Natural killer cell (primary cell): ENCODE data around the gene AP3B1. TPM values are rescaled to one million over a fixed set of nuclear protein-coding genes. Genes with fewer than 3 reads are reported as not detected.

Source experiments
- ATAC-seq, 3 donors: fragments of 150-1000 bp in 2 of 3; fragments of 200-7000 bp in 1 of 3; cut with Tn5 transposase; 1 replicate in 1 of 3; 2 replicates in 2 of 3; pipeline ENCODE4 v1.10.0; 2021; ENCODE audit warnings: mild to moderate bottlenecking in 2 of 3, moderate library complexity in 2 of 3
- DNase-seq, 2 donors: peaks; one replicate each; pipeline versions ENCODE4 v3.0.0 to v3.0.0-alpha.2; 2013 to 2021; ENCODE audit warnings: mixed read lengths in 1 of 2
- H3K27ac ChIP-seq: one replicate; pipeline ENCODE4 v1.5.1; 2013; ENCODE audit warnings: mild to moderate bottlenecking, low read length
- H3K27me3 ChIP-seq: one replicate; pipeline ENCODE4 v1.6.1; 2013; ENCODE audit warnings: low read length; ENCODE audit not compliant: control insufficient read depth, insufficient read depth
- H3K36me3 ChIP-seq: one replicate; pipeline ENCODE4 v1.6.1; 2013; ENCODE audit warnings: low read length; ENCODE audit not compliant: control insufficient read depth, insufficient read depth
- H3K4me1 ChIP-seq: one replicate; pipeline ENCODE4 v1.6.1; 2013; ENCODE audit warnings: low read length; ENCODE audit not compliant: control insufficient read depth, insufficient read depth
- H3K4me3 ChIP-seq: one replicate; pipeline ENCODE4 v1.5.1; 2013; ENCODE audit warnings: low read length
- H3K9me3 ChIP-seq: one replicate; pipeline ENCODE4 v1.6.1; 2013; ENCODE audit warnings: low read length; ENCODE audit not compliant: control insufficient read depth, insufficient read depth
- H3K27ac Mint-ChIP-seq, 2 donors: one replicate each; pipeline ENCODE4 v1.8.0; 2022; ENCODE audit warnings: mild to moderate bottlenecking in 2 of 2, mixed read lengths in 2 of 2, moderate library complexity in 1 of 2
- H3K27me3 Mint-ChIP-seq, 2 donors: one replicate each; pipeline ENCODE4 v1.8.0; 2022; ENCODE audit warnings: low read depth in 2 of 2, mixed read lengths in 2 of 2
- H3K36me3 Mint-ChIP-seq: one replicate; pipeline ENCODE4 v1.8.0; 2022; ENCODE audit warnings: mixed read lengths
- H3K4me1 Mint-ChIP-seq, 2 donors: one replicate each; pipeline ENCODE4 v1.8.0; 2022; ENCODE audit warnings: mixed read lengths in 2 of 2
- H3K4me3 Mint-ChIP-seq: one replicate; pipeline ENCODE4 v1.8.0; 2022; ENCODE audit warnings: mild to moderate bottlenecking, moderate library complexity, mixed read lengths
- H3K9me3 Mint-ChIP-seq, 2 donors: one replicate each; pipeline ENCODE4 v1.8.0; 2022; ENCODE audit warnings: mixed read lengths in 2 of 2
- CTCF ChIP-seq: fragments of 200-600 bp; IDR thresholded peaks from one replicate; pipeline ENCODE4 v1.8.0; 2022; ENCODE audit warnings: antibody characterized with exemption
- WGBS: methylation state at CpG from one replicate; pipeline ENCODE4 v1.1.7; 2013; ENCODE audit warnings: missing lambda C conversion rate; ENCODE audit not compliant: insufficient coverage; 5-methylcytosine and 5-hydroxymethylcytosine counted together
- intact Hi-C: fragments of 100-400 bp; cut with micrococcal nuclease; formaldehyde crosslinking; loops from one replicate; pipeline ENCODE4 v1.14.2; 2022
- total RNA-seq, 4 donors: library from RNA; stranded (reverse); fragments of 120-200 nt in 1 of 4; gene quantifications; one replicate each; pipeline versions ENCODE4 v1.2.3 to v1.2.4, GENCODE V29; 2013 to 2022

AP3B1 gene
- total RNA-seq, 3 donors from 2014 or later (not counting 1 experiment from before 2014, with no cell fraction given) = 48.5 to 58.2 (median 56.2) TPM

- H3K4me1 Mint-ChIP-seq = peaks cover 39 to 45% of the 10 kb centered on the region in 2 donors
- intact Hi-C loops = no loop called here
- Histone ChIP-seq H3K9me3 (no peaks in the 10 kb centered on the region), H3K27ac (no peak overlapping the region), H3K27me3 (no peaks in the 10 kb centered on the region), H3K4me1 (peaks cover 6% of the 10 kb centered on the region), H3K36me3 (no peaks in the 10 kb centered on the region), H3K4me3 (no peak overlapping the region)
- DNase-seq = no peak
- ATAC-seq = no peak
- H3K36me3 Mint-ChIP-seq = no peaks in the 10 kb centered on the region
- no peak for TF ChIP-seq CTCF
- no peak overlapping the region for H3K4me3 Mint-ChIP-seq
- H3K27me3 Mint-ChIP-seq = no peaks in the 10 kb centered on the region
- WGBS = 85% methylated on average over 4 of the region's 4 CpGs
- H3K9me3 Mint-ChIP-seq = no peaks in the 10 kb centered on the region
- peak overlapping the region in 1 of 2 donors; percentile 1 for H3K27ac Mint-ChIP-seq
Measured at GRCh38 chr5:78283105-78283504, 11.4 kb downstream of the AP3B1 start.

- DNase-seq (no peak), ATAC-seq (no peak)
- Mint-ChIP-seq H3K4me3 (no peak overlapping the region), H3K9me3 (no peaks in the 10 kb centered on the region), H3K27ac (no peak overlapping the region), H3K27me3 (no peaks in the 10 kb centered on the region), H3K36me3 (no peaks in the 10 kb centered on the region), H3K4me1 (peaks cover 23 to 44% of the 10 kb centered on the region in 2 donors)
- Histone ChIP-seq H3K27ac (no peak overlapping the region), H3K9me3 (no peaks in the 10 kb centered on the region), H3K27me3 (no peaks in the 10 kb centered on the region), H3K4me1 (peaks cover 2% of the 10 kb centered on the region), H3K4me3 (no peak overlapping the region), H3K36me3 (no peaks in the 10 kb centered on the region)
- TF ChIP-seq CTCF = no peak
- intact Hi-C loops = no loop called here
- WGBS = 100% methylated on average over 1 of the region's 2 CpGs
Measured at GRCh38 chr5:78280261-78280660, 14.2 kb downstream of the AP3B1 start.

GRCh38 chr5:78279194-78279593 lies 15.3 kb downstream of the AP3B1 start:
- no peaks in the 10 kb centered on the region for H3K36me3 ChIP-seq
- no peak overlapping the region for H3K4me3 ChIP-seq
- DNase-seq (no peak), ATAC-seq (no peak)
- Mint-ChIP-seq H3K4me1 (peaks cover 22 to 39% of the 10 kb centered on the region in 2 donors), H3K27me3 (no peaks in the 10 kb centered on the region), H3K36me3 (no peaks in the 10 kb centered on the region), H3K9me3 (no peaks in the 10 kb centered on the region), H3K4me3 (no peak overlapping the region), H3K27ac (no peak overlapping the region)
- no peak for TF ChIP-seq CTCF
- intact Hi-C loops = no loop called here
- H3K27me3 ChIP-seq = no peaks in the 10 kb centered on the region
- no peak overlapping the region for H3K27ac ChIP-seq
- WGBS = 100% methylated on average over 1 of the region's 5 CpGs
- H3K4me1 ChIP-seq = peaks cover 2% of the 10 kb centered on the region
- no peaks in the 10 kb centered on the region for H3K9me3 ChIP-seq

- H3K4me1 ChIP-seq = peaks cover 1% of the 10 kb centered on the region
- intact Hi-C loops = no loop called here
- no peak overlapping the region for H3K27ac ChIP-seq
- H3K27ac Mint-ChIP-seq = no peak overlapping the region
- no peaks in the 10 kb centered on the region for H3K9me3 Mint-ChIP-seq
- H3K27me3 ChIP-seq = no peaks in the 10 kb centered on the region
- DNase-seq = no peak
- no peak overlapping the region for H3K4me3 Mint-ChIP-seq
- no peak overlapping the region for H3K4me3 ChIP-seq
- 90% methylated on average over 1 of the region's 1 CpG for WGBS
- no peaks in the 10 kb centered on the region for H3K9me3 ChIP-seq
- no peak for TF ChIP-seq CTCF
- no peaks in the 10 kb centered on the region for H3K36me3 ChIP-seq
- peaks cover 25 to 40% of the 10 kb centered on the region in 2 donors for H3K4me1 Mint-ChIP-seq
- H3K27me3 Mint-ChIP-seq = no peaks in the 10 kb centered on the region
- no peaks in the 10 kb centered on the region for H3K36me3 Mint-ChIP-seq
- no peak for ATAC-seq
Measured at GRCh38 chr5:78277715-78278114, 16.8 kb downstream of the AP3B1 start.
